Measurements from ENCODE around the gene ZSCAN12. TPM values are rescaled to one million over a fixed set of nuclear protein-coding genes. Genes with fewer than 3 reads are reported as not detected.
"Not testable (repeated sequence)": the region's sequence is repeated elsewhere in the genome, so short reads cannot be mapped to it uniquely, and the experiment has no call there.

Gene ZSCAN12
- total RNA-seq, 1 donor from 2014 or later: 12.8 TPM

DNA sequence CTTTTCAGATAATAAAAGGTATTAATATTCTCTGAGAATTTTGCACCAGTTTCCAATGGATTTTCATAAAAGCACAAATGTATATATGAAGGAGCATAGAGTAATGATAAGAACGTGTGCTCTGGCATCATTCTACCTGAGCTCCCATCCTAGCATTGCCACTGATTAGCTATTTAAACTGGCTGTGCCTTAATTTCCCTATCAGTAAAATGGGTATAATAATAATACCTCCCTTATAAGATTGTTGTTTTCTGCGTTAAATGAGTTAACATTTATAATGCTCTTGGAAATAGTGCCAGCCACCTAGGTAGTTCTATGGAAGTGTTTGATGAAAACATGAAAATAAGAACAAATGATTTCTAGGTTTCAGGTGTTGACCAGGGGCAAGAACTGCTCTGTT is 38.6 kb downstream of the ZSCAN12 start:
- ATAC-seq (ENCODE audit: low read depth) (no peak), DNase-seq (no peak)
- H3K4me1 Mint-ChIP-seq: peaks cover 3% of the 10 kb centered on the region
- peaks cover 40% of the 10 kb centered on the region for H3K36me3 Mint-ChIP-seq (ENCODE audit: low read depth)
- intact Hi-C loops (cut with micrococcal nuclease): no loop called here
- no peak for TF ChIP-seq CTCF (IDR thresholded peaks at IDR 0.05)
- no peak overlapping the region for H3K27ac Mint-ChIP-seq
- no peaks in the 10 kb centered on the region for H3K9me3 Mint-ChIP-seq
- H3K4me3 Mint-ChIP-seq: no peak overlapping the region
- CTCF ChIA-PET: interaction anchor here (1.4 kb wide), 1 partner anchor 8 kb away, joined by 3 read pairs; no protein-coding TSS in a partner anchor
- POLR2A ChIA-PET: no interaction called here
- H3K27me3 Mint-ChIP-seq: no peaks in the 10 kb centered on the region

- DNase-seq; POLR2A ChIA-PET; H3K4me3 Mint-ChIP-seq; H3K9me3 Mint-ChIP-seq; H3K27ac Mint-ChIP-seq; H3K4me1 Mint-ChIP-seq; H3K27me3 Mint-ChIP-seq; ATAC-seq (ENCODE audit: low read depth): not testable (repeated sequence)
- CTCF ChIA-PET: interaction anchor here (1.1 to 1.3 kb wide), 2 partner anchors 12 to 38 kb away, joined by 3 to 5 read pairs; no protein-coding TSS in a partner anchor
- peaks cover 28% of the 10 kb centered on the region for H3K36me3 Mint-ChIP-seq (ENCODE audit: low read depth)
- intact Hi-C loops (cut with micrococcal nuclease): loop anchor here (5.0 kb wide), 1 partner anchor 587 kb away; no protein-coding TSS in a partner anchor
Observed at GRCh38 chr6:28359562-28359961, 40.0 kb downstream of the ZSCAN12 start.

DNA sequence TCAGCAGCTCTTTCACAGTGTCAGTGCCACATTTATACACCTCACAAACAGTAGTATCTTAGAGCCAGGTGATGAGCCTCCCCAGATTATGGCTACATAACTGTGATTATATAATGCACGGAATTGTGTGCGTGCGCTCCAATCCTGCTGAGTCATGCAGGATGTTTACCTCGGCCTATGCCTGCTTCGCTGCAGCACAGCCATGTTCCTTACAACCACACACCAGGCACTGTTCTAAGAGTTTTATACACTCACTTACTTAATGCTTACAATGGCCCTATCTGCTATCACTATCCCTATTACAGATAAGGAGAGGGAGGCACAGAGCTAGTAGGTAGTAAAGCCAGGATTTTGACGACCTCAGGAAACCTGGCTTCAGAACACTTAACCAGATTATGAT is 42.5 kb downstream of the ZSCAN12 start:
- DNase-seq (no peak), ATAC-seq (ENCODE audit: low read depth) (no peak)
- no peak overlapping the region for H3K27ac Mint-ChIP-seq
- H3K9me3 Mint-ChIP-seq: no peaks in the 10 kb centered on the region
- H3K4me3 Mint-ChIP-seq: no peak overlapping the region
- H3K27me3 Mint-ChIP-seq: no peaks in the 10 kb centered on the region
- H3K4me1 Mint-ChIP-seq: peaks cover 12% of the 10 kb centered on the region
- TF ChIP-seq CTCF (IDR thresholded peaks at IDR 0.05): no peak
- peaks cover 17% of the 10 kb centered on the region for H3K36me3 Mint-ChIP-seq (ENCODE audit: low read depth)
- POLR2A ChIA-PET: no interaction called here
- CTCF ChIA-PET: interaction anchor here (1.5 to 3.4 kb wide), 12 partner anchors 8 to 561 kb away, joined by 3 to 23 read pairs (median 8); partner anchors contain the start of genes ZKSCAN4, ZKSCAN8, ZSCAN26 and ZSCAN31
- intact Hi-C loops (cut with micrococcal nuclease): loop anchor here (2.0 to 5.0 kb wide), 5 partner anchors 26 to 1168 kb away; no protein-coding TSS in a partner anchor

DNA sequence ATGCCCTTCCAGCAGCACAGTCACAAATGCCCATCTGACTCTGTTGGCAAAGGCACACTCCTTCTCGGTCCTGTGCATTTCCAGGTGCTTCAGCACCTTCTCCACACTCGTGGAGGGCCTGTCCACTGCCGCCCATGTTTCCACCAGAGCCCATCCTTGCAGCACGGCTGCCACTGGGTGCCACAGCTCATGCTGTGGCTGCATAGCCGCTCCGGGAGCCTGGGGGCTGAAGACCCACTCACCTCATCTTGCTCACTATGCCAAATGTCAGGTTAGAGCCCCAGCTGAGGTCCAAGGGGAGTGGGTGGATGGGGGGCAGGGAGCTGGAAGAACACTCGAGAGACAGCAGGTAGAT is 42.9 kb downstream of the ZSCAN12 start:
- intact Hi-C loops (cut with micrococcal nuclease): loop anchor here (1.0 to 5.0 kb wide), 8 partner anchors 26 to 1194 kb away; no protein-coding TSS in a partner anchor
- no peak for TF ChIP-seq CTCF (IDR thresholded peaks at IDR 0.05)
- ATAC-seq (ENCODE audit: low read depth): no peak
- H3K27me3 Mint-ChIP-seq: no peaks in the 10 kb centered on the region
- H3K4me3 Mint-ChIP-seq: no peak overlapping the region
- DNase-seq: no peak
- peaks cover 14% of the 10 kb centered on the region for H3K4me1 Mint-ChIP-seq
- ChIA-PET POLR2A (interaction anchor here (0.6 to 1.9 kb wide), 13 partner anchors 21 to 1210 kb away, joined by 3 to 8 read pairs (median 5); partner anchors contain the start of genes PGBD1 and ZKSCAN8), CTCF (interaction anchor here (0.9 to 3.4 kb wide), 26 partner anchors 9 to 584 kb away, joined by 3 to 23 read pairs (median 4); partner anchors contain the start of genes ZKSCAN4, ZKSCAN8, ZSCAN26 and ZSCAN31)
- no peaks in the 10 kb centered on the region for H3K9me3 Mint-ChIP-seq
- no peak overlapping the region for H3K27ac Mint-ChIP-seq
- peaks cover 16% of the 10 kb centered on the region for H3K36me3 Mint-ChIP-seq (ENCODE audit: low read depth)

- H3K4me3 Mint-ChIP-seq: peak overlapping the region; percentile 91
- H3K27ac Mint-ChIP-seq: peak overlapping the region; percentile 71
- no peaks in the 10 kb centered on the region for H3K27me3 Mint-ChIP-seq
- intact Hi-C loops (cut with micrococcal nuclease): loop anchor here (1.0 to 5.0 kb wide), 8 partner anchors 27 to 1194 kb away; no protein-coding TSS in a partner anchor
- ATAC-seq (ENCODE audit: low read depth) (peak; percentile 85), DNase-seq (peak; percentile 41)
- ChIA-PET CTCF (interaction anchor here (0.7 to 3.4 kb wide), 37 partner anchors 9 to 583 kb away, joined by 3 to 23 read pairs (median 4); partner anchors contain the start of genes ZKSCAN4, ZKSCAN8, ZSCAN26 and ZSCAN31), POLR2A (interaction anchor here (0.5 to 1.9 kb wide), 17 partner anchors 21 to 1209 kb away, joined by 3 to 8 read pairs (median 4); partner anchors contain the start of genes PGBD1, ZKSCAN4, ZKSCAN8 and ZSCAN26)
- H3K36me3 Mint-ChIP-seq (ENCODE audit: low read depth): peaks cover 11% of the 10 kb centered on the region
- peak; percentile 82 for TF ChIP-seq CTCF (IDR thresholded peaks at IDR 0.05)
- H3K9me3 Mint-ChIP-seq: no peaks in the 10 kb centered on the region
- H3K4me1 Mint-ChIP-seq: peaks cover 21% of the 10 kb centered on the region
Observed at GRCh38 chr6:28355743-28356665, 43.5 kb downstream of the ZSCAN12 start.
